ENCODE results near the gene PDGFB. TPM values are rescaled to one million over a fixed set of nuclear protein-coding genes. Genes with fewer than 3 reads are reported as not detected.
A peak's percentile ranks its signal among the peaks of the same experiment; 100 is the strongest.

Gene PDGFB
- total and polyA plus RNA-seq, 9 donors: 3.9 to 10.7 (median 5.5) TPM

GRCh38 chr22:39242595-39243438, 2.0 kb downstream of the PDGFB start:
- H3K27me3 ChIP-seq: no peaks in the 10 kb centered on the region
- H3K36me3 ChIP-seq: no peaks in the 10 kb centered on the region
- peak overlapping the region in 1 of 2 donors; percentile 21 for H3K27ac ChIP-seq
- intact Hi-C loops (cut with DNase I): no loop called here
- DNase-seq: peak in 1 of 5 donors; percentile 59
- H3K4me3 ChIP-seq: peak overlapping the region; percentile 45
- TF ChIP-seq CTCF (IDR thresholded peaks at IDR 0.05) (no peak), EP300 (IDR thresholded peaks at IDR 0.05) (no peak), POLR2A (IDR thresholded peaks at IDR 0.05) (no peak)
- peaks cover 5% of the 10 kb centered on the region for H3K4me1 ChIP-seq (ENCODE audit: insufficient read depth)
- WGBS, 3 donors: 0 to 1% (median 1%) methylated on average over 60 to 78 of the region's 78 CpGs
- no peaks in the 10 kb centered on the region for H3K9me3 ChIP-seq

GRCh38 chr22:39241794-39242594, 2.8 kb downstream of the PDGFB start:
- Histone ChIP-seq H3K27ac (peak overlapping the region in 1 of 2 donors; percentile 21), H3K27me3 (no peaks in the 10 kb centered on the region), H3K4me1 (ENCODE audit: insufficient read depth) (peaks cover 5% of the 10 kb centered on the region), H3K9me3 (no peaks in the 10 kb centered on the region), H3K36me3 (no peaks in the 10 kb centered on the region), H3K4me3 (peak overlapping the region; percentile 45)
- DNase-seq: peak in 1 of 5 donors; percentile 52
- intact Hi-C loops (cut with DNase I): no loop called here
- 2 to 5% (median 4%) methylated on average over 36 to 90 of the region's 92 CpGs for WGBS, 3 donors
- TF ChIP-seq POLR2A (IDR thresholded peaks at IDR 0.05) (no peak), CTCF (IDR thresholded peaks at IDR 0.05) (no peak), EP300 (IDR thresholded peaks at IDR 0.05) (no peak)

- 46 to 55% (median 52%) methylated on average over 27 of the region's 27 CpGs for WGBS, 3 donors
- no peak overlapping the region for H3K27ac ChIP-seq
- intact Hi-C loops (cut with DNase I): no loop called here
- H3K27me3 ChIP-seq: no peaks in the 10 kb centered on the region
- H3K4me1 ChIP-seq (ENCODE audit: insufficient read depth): peaks cover 5% of the 10 kb centered on the region
- DNase-seq: no peak
- no peak for TF ChIP-seq POLR2A (IDR thresholded peaks at IDR 0.05)
- TF ChIP-seq EP300 (IDR thresholded peaks at IDR 0.05): no peak
- TF ChIP-seq CTCF (IDR thresholded peaks at IDR 0.05): no peak
- H3K4me3 ChIP-seq: no peak overlapping the region
- H3K9me3 ChIP-seq: no peaks in the 10 kb centered on the region
- no peaks in the 10 kb centered on the region for H3K36me3 ChIP-seq
Observed at GRCh38 chr22:39240831-39241793, 3.7 kb downstream of the PDGFB start.

Data from ovary (tissue), 9 donors.